HEK293 (cell line): Measurements from ENCODE around the gene PLCL2.

Experiments
- CTCF ChIA-PET: fragments of 350-600 bp; formaldehyde crosslinking; extraction: SDS; loops from one replicate; lab custom pipeline; 2021; ENCODE audit warnings: antibody characterized with exemption; lab: Yijun Ruan, JAX
- POLR2A ChIA-PET: fragments of 300-600 bp; formaldehyde crosslinking; extraction: SDS; loops from one replicate; lab custom pipeline; 2020; ENCODE audit warnings: antibody characterized with exemption, inconsistent platforms; lab: Yijun Ruan, JAX
- H3K27ac ChIP-seq: fragments of 200-500 bp; sonication (Bioruptor generic); 2 replicates; pipeline ENCODE4 v1.5.1; 2014; ENCODE audit warnings: low read depth, low read length, control low read depth, inconsistent platforms; ENCODE audit errors: extremely low read depth
- H3K36me3 ChIP-seq, 2 experiments: fragments of 200-500 bp in 1 of 2; sonication (Bioruptor generic) in 1 of 2; 1 replicate in 1 of 2; 2 replicates in 1 of 2; pipeline ENCODE4 v1.5.1; 2014 to 2017; ENCODE audit warnings: inconsistent platforms in 2 of 2, low read length in 2 of 2; ENCODE audit not compliant: control insufficient read depth in 2 of 2, insufficient read depth in 1 of 2
- H3K4me1 ChIP-seq: fragments of 200-500 bp; sonication (Bioruptor generic); 2 replicates; pipeline ENCODE4 v1.5.1; 2014; ENCODE audit warnings: mild to moderate bottlenecking, low read length, inconsistent platforms; ENCODE audit not compliant: control insufficient read depth, insufficient read depth
- H3K4me3 ChIP-seq: 2 replicates; pipeline ENCODE4 v1.5.1; 2011; ENCODE audit warnings: low read depth, mild to moderate bottlenecking, control low read depth, low read length, moderate library complexity
- H3K9me3 ChIP-seq: fragments of 200-500 bp; sonication (Bioruptor generic); 2 replicates; pipeline ENCODE4 v1.5.1; 2014; ENCODE audit warnings: low read depth, low read length, inconsistent platforms; ENCODE audit not compliant: control insufficient read depth, insufficient read depth
- GLI4 ChIP-seq: fragments of 450-650 bp; formaldehyde crosslinking; IDR thresholded peaks from 2 replicates; pipeline ENCODE4 v1.5.1; 2016; ENCODE audit warnings: missing biosample characterization, missing genetic modification characterization
- KLF17 ChIP-seq: fragments of 450-650 bp; formaldehyde crosslinking; IDR thresholded peaks from 2 replicates; pipeline ENCODE4 v1.5.1; 2016; ENCODE audit warnings: missing biosample characterization, missing genetic modification characterization
- PBX3 ChIP-seq: sonication (generic); formaldehyde crosslinking; IDR thresholded peaks from 2 replicates; pipeline ENCODE4 v1.8.1; 2022; ENCODE audit warnings: mild to moderate bottlenecking, moderate library complexity, missing genetic modification reagents
- YY1 ChIP-seq: fragments of 450-650 bp; formaldehyde crosslinking; IDR thresholded peaks from 2 replicates; pipeline ENCODE4 v1.5.1; 2018; ENCODE audit warnings: missing biosample characterization, missing genetic modification characterization
- ZFP37 ChIP-seq: fragments of 450-650 bp; formaldehyde crosslinking; IDR thresholded peaks from 2 replicates; pipeline ENCODE4 v1.5.1; 2016; ENCODE audit warnings: missing biosample characterization, missing genetic modification characterization
- ZIC2 ChIP-seq: fragments of 450-650 bp; formaldehyde crosslinking; IDR thresholded peaks from 2 replicates; pipeline ENCODE4 v1.5.1; 2016; ENCODE audit warnings: missing biosample characterization, missing genetic modification characterization
- ZNF114 ChIP-seq: fragments of 450-650 bp; formaldehyde crosslinking; IDR thresholded peaks from 2 replicates; pipeline ENCODE4 v1.5.0; 2017; ENCODE audit warnings: missing biosample characterization, missing genetic modification characterization
- ZNF121 ChIP-seq: fragments of 450-650 bp; formaldehyde crosslinking; IDR thresholded peaks from 2 replicates; pipeline ENCODE4 v1.5.1; 2016; ENCODE audit warnings: missing biosample characterization, missing genetic modification characterization
- ZNF132 ChIP-seq: fragments of 450-650 bp; formaldehyde crosslinking; IDR thresholded peaks from 2 replicates; pipeline ENCODE4 v1.5.1; 2017; ENCODE audit warnings: missing biosample characterization, missing genetic modification characterization, borderline replicate concordance
- ZNF138 ChIP-seq: fragments of 450-650 bp; formaldehyde crosslinking; IDR thresholded peaks from 2 replicates; pipeline ENCODE4 v1.5.1; 2016; ENCODE audit warnings: missing biosample characterization, missing genetic modification characterization, borderline replicate concordance
- ZNF157 ChIP-seq: fragments of 450-650 bp; formaldehyde crosslinking; IDR thresholded peaks from 2 replicates; pipeline ENCODE4 v1.5.1; 2016; ENCODE audit warnings: missing biosample characterization, missing genetic modification characterization
- ZNF174 ChIP-seq: fragments of 450-650 bp; formaldehyde crosslinking; IDR thresholded peaks from 2 replicates; pipeline ENCODE4 v1.5.0; 2017; ENCODE audit warnings: missing biosample characterization, mild to moderate bottlenecking, missing genetic modification characterization
- ZNF19 ChIP-seq: fragments of 450-650 bp; formaldehyde crosslinking; IDR thresholded peaks from 2 replicates; pipeline ENCODE4; 2016; ENCODE audit warnings: missing biosample characterization, missing genetic modification characterization, low read depth
- ZNF302 ChIP-seq: fragments of 450-650 bp; formaldehyde crosslinking; IDR thresholded peaks from 2 replicates; pipeline ENCODE4 v1.5.1; 2016; ENCODE audit warnings: missing biosample characterization, missing genetic modification characterization, low read depth
- ZNF426 ChIP-seq: fragments of 450-650 bp; formaldehyde crosslinking; IDR thresholded peaks from 2 replicates; pipeline ENCODE4 v1.5.1; 2017; ENCODE audit warnings: missing biosample characterization, missing genetic modification characterization, mild to moderate bottlenecking, inconsistent platforms, moderate library complexity
- ZNF514 ChIP-seq: fragments of 450-650 bp; formaldehyde crosslinking; IDR thresholded peaks from 2 replicates; pipeline ENCODE4 v1.5.1; 2016; ENCODE audit warnings: missing biosample characterization, missing genetic modification characterization
- ZNF530 ChIP-seq: fragments of 450-650 bp; formaldehyde crosslinking; IDR thresholded peaks from 2 replicates; pipeline ENCODE4 v1.5.1; 2016; ENCODE audit warnings: low read depth, missing biosample characterization, missing genetic modification characterization
- ZNF664 ChIP-seq: fragments of 450-650 bp; formaldehyde crosslinking; IDR thresholded peaks from 2 replicates; pipeline ENCODE4 v1.5.1; 2016; ENCODE audit warnings: missing biosample characterization, missing genetic modification characterization
- ZNF670 ChIP-seq: fragments of 450-650 bp; formaldehyde crosslinking; IDR thresholded peaks from 2 replicates; pipeline ENCODE4 v1.5.1; 2016; ENCODE audit warnings: missing biosample characterization, missing genetic modification characterization, low read depth
- ZNF692 ChIP-seq: fragments of 450-650 bp; formaldehyde crosslinking; IDR thresholded peaks from 2 replicates; pipeline ENCODE4 v1.5.1; 2016; ENCODE audit warnings: missing biosample characterization, missing genetic modification characterization
- ZSCAN18 ChIP-seq: fragments of 450-650 bp; formaldehyde crosslinking; IDR thresholded peaks from 2 replicates; pipeline ENCODE4 v1.5.1; 2016; ENCODE audit warnings: missing biosample characterization, missing genetic modification characterization

Gene PLCL2

GRCh38 chr3:16908016-16908807 lies 23.5 kb downstream of the PLCL2 start (continued):
- no peak for TF ChIP-seq ZNF670 (tag by site-specific recombination)
- no peak for TF ChIP-seq ZNF157 (tag by site-specific recombination)

GRCh38 chr3:16908896-16909295 lies 24.1 kb downstream of the PLCL2 start:
- no peak for TF ChIP-seq ZNF138 (tag by site-specific recombination)
- no peak for TF ChIP-seq ZNF514 (tag by site-specific recombination)
- no peak for TF ChIP-seq PBX3
- no peak for TF ChIP-seq KLF17 (tag by site-specific recombination)
- Histone ChIP-seq H3K27ac (no peak overlapping the region), H3K9me3 (no peaks in the 10 kb centered on the region), H3K36me3 (no peaks in the 10 kb centered on the region), H3K4me1 (peaks cover 24% of the 10 kb centered on the region), H3K4me3 (no peak overlapping the region)
- ChIA-PET POLR2A (interaction anchor here (1.8 kb wide), 1 partner anchor 25 kb away, joined by 6 read pairs; no protein-coding TSS in a partner anchor), CTCF (no interaction called here)

GRCh38 chr3:16909802-16910201 lies 25.0 kb downstream of the PLCL2 start:
- H3K4me1 ChIP-seq, result peaks cover 24% of the 10 kb centered on the region
- no peak overlapping the region for H3K4me3 ChIP-seq
- TF ChIP-seq ZIC2 (tag by site-specific recombination), result no peak
- no peak for TF ChIP-seq ZFP37 (tag by site-specific recombination)
- TF ChIP-seq ZNF174 (tag by site-specific recombination), result no peak
- TF ChIP-seq ZNF114 (tag by site-specific recombination), result no peak
- no peak for TF ChIP-seq ZNF426 (tag by site-specific recombination)
- no peak for TF ChIP-seq ZNF19 (tag by site-specific recombination)
- no peak for TF ChIP-seq ZNF121 (tag by site-specific recombination)
- no peak for TF ChIP-seq YY1
- TF ChIP-seq ZNF132 (tag by site-specific recombination), result no peak
- no peak for TF ChIP-seq ZNF530 (tag by site-specific recombination)
- TF ChIP-seq ZNF692 (tag by site-specific recombination), result no peak
- TF ChIP-seq ZNF664 (tag by site-specific recombination), result no peak
- no peak for TF ChIP-seq ZSCAN18 (tag by site-specific recombination)
- TF ChIP-seq ZNF302 (tag by site-specific recombination), result no peak
- TF ChIP-seq GLI4 (tag by site-specific recombination), result no peak
- TF ChIP-seq, all 188 proteins: peak for 0
- H3K9me3 ChIP-seq, result no peaks in the 10 kb centered on the region
- POLR2A ChIA-PET, result interaction anchor here (1.8 kb wide), 1 partner anchor 26 kb away, joined by 6 read pairs; no protein-coding TSS in a partner anchor
- no peak overlapping the region for H3K27ac ChIP-seq
- H3K36me3 ChIP-seq, result no peaks in the 10 kb centered on the region
- CTCF ChIA-PET, result interaction anchor here (0.6 kb wide), 1 partner anchor 1550 kb away, joined by 4 read pairs; no protein-coding TSS in a partner anchor
